Neural cell (in vitro differentiated cells): ENCODE results near the gene TNFRSF4. TPM values are rescaled to one million over a fixed set of nuclear protein-coding genes. Genes with fewer than 3 reads are reported as not detected.

Experiments used
- H2AFZ ChIP-seq: fragments of 200-600, 300-800 bp; sonication (generic), shearing (Covaris generic); 2 replicates; pipeline ENCODE4 v1.6.0; 2014; ENCODE audit warnings: low read depth, mild to moderate bottlenecking, antibody characterized with exemption, low read length, moderate library complexity
- H3F3A ChIP-seq: fragments of 200-600 bp; shearing (Covaris generic); 2 replicates; pipeline ENCODE4 v1.6.1; 2016; ENCODE audit warnings: mild to moderate bottlenecking, moderate library complexity, mixed read lengths, antibody characterized with exemption, low read length; ENCODE audit not compliant: insufficient read depth, poor library complexity, severe bottlenecking
- H3K27ac ChIP-seq: fragments of 200-600, 300-800 bp; sonication (generic), shearing (Covaris generic); 2 replicates; pipeline ENCODE4 v1.5.1; 2014; ENCODE audit warnings: mild to moderate bottlenecking, low read length, moderate library complexity
- H3K27me3 ChIP-seq: fragments of 300-800, 200-600 bp; sonication (generic), shearing (Covaris generic); 2 replicates; pipeline ENCODE4 v1.6.0; 2014; ENCODE audit warnings: mild to moderate bottlenecking, low read depth, low read length, moderate library complexity; ENCODE audit not compliant: insufficient read depth
- H3K36me3 ChIP-seq: fragments of 300-800, 200-600 bp; sonication (generic), shearing (Covaris generic); 2 replicates; pipeline ENCODE4 v1.5.1; 2014; ENCODE audit warnings: mild to moderate bottlenecking, antibody characterized with exemption, low read length, moderate library complexity; ENCODE audit not compliant: insufficient read depth
- H3K4me2 ChIP-seq: fragments of 300-800, 200-600 bp; sonication (generic), shearing (Covaris generic); 2 replicates; pipeline ENCODE4 v1.6.0; 2014; ENCODE audit warnings: mild to moderate bottlenecking, low read length
- H3K4me3 ChIP-seq: fragments of 300-800, 200-600 bp; sonication (generic), shearing (Covaris generic); 2 replicates; pipeline ENCODE4 v1.5.1; 2014; ENCODE audit warnings: mild to moderate bottlenecking, low read length, moderate library complexity
- H3K79me2 ChIP-seq: fragments of 200-600 bp; shearing (Covaris generic); replicated peaks from 2 replicates; pipeline ENCODE4 v1.6.0; 2014; ENCODE audit warnings: mild to moderate bottlenecking, low read length, moderate library complexity; ENCODE audit not compliant: insufficient read depth
- H3K9ac ChIP-seq: fragments of 300-800, 200-600 bp; sonication (generic), shearing (Covaris generic); 2 replicates; pipeline ENCODE4 v1.6.1; 2016; ENCODE audit warnings: mild to moderate bottlenecking, low read length, mixed read lengths
- H3K9me2 ChIP-seq: fragments of 200-600 bp; shearing (Covaris generic); 2 replicates; pipeline ENCODE4 v1.6.1; 2016; ENCODE audit warnings: mild to moderate bottlenecking, low read length, mixed read lengths; ENCODE audit not compliant: insufficient read depth
- H3K9me3 ChIP-seq: fragments of 200-600, 300-800 bp; sonication (generic), shearing (Covaris generic); 2 replicates; pipeline ENCODE4 v1.6.1; 2016; ENCODE audit warnings: mild to moderate bottlenecking, mixed run types, low read length, moderate library complexity, mixed read lengths
- H4K20me1 ChIP-seq: fragments of 200-600 bp; shearing (Covaris generic); 2 replicates; pipeline ENCODE4 v1.6.1; 2016; ENCODE audit warnings: mild to moderate bottlenecking, mixed run types; ENCODE audit not compliant: insufficient read depth
- EZH2 ChIP-seq: fragments of 200-600, 300-800 bp; shearing (Covaris generic), sonication (generic); IDR thresholded peaks from 2 replicates; pipeline ENCODE4 v1.6.1; 2014; ENCODE audit warnings: antibody characterized with exemption, low read length, borderline replicate concordance, mild to moderate bottlenecking; ENCODE audit not compliant: insufficient read depth, poor library complexity, severe bottlenecking
- MXI1 ChIP-seq: fragments of 450-650 bp; conservative IDR thresholded peaks from 2 replicates; pipeline ENCODE4 v1.6.1; 2014; ENCODE audit warnings: antibody characterized with exemption, mild to moderate bottlenecking; ENCODE audit not compliant: poor library complexity, severe bottlenecking
- POLR2AphosphoS5 ChIP-seq: IDR thresholded peaks from 2 replicates; pipeline ENCODE4 v1.6.1; 2012
- RAD21 ChIP-seq: fragments of 450-650 bp; conservative IDR thresholded peaks from 2 replicates; pipeline ENCODE4 v1.6.1; 2014; ENCODE audit warnings: antibody characterized with exemption, mild to moderate bottlenecking, moderate library complexity
- REST ChIP-seq: IDR thresholded peaks from 2 replicates; pipeline ENCODE4 v1.6.1; 2012; ENCODE audit warnings: borderline replicate concordance
- SMC3 ChIP-seq: fragments of 450-650 bp; conservative IDR thresholded peaks from 2 replicates; pipeline ENCODE4 v1.6.1; 2014; ENCODE audit warnings: antibody characterized with exemption, mild to moderate bottlenecking, moderate library complexity; ENCODE audit not compliant: poor library complexity
- TAF1 ChIP-seq: IDR thresholded peaks from 2 replicates; pipeline ENCODE4 v1.6.1; 2012; ENCODE audit warnings: low read depth
- polyA plus RNA-seq: library from polyadenylated mRNA; depleted of rRNA; stranded (reverse); fragments of >200 nt; gene quantifications from 2 replicates; pipeline ENCODE4 v1.2.3, GENCODE V29; 2014
- TF ChIP-seq, protein P1 (sequence below): fragments of 450-650 bp; IDR thresholded peaks from 2 replicates; pipeline ENCODE4 v1.5.1; 2014; ENCODE audit warnings: antibody characterized with exemption, mild to moderate bottlenecking, moderate library complexity; ENCODE audit not compliant: poor library complexity, severe bottlenecking

TNFRSF4 gene
- polyA plus RNA-seq, 1 donor from 2014 or later = not detected

DNA sequence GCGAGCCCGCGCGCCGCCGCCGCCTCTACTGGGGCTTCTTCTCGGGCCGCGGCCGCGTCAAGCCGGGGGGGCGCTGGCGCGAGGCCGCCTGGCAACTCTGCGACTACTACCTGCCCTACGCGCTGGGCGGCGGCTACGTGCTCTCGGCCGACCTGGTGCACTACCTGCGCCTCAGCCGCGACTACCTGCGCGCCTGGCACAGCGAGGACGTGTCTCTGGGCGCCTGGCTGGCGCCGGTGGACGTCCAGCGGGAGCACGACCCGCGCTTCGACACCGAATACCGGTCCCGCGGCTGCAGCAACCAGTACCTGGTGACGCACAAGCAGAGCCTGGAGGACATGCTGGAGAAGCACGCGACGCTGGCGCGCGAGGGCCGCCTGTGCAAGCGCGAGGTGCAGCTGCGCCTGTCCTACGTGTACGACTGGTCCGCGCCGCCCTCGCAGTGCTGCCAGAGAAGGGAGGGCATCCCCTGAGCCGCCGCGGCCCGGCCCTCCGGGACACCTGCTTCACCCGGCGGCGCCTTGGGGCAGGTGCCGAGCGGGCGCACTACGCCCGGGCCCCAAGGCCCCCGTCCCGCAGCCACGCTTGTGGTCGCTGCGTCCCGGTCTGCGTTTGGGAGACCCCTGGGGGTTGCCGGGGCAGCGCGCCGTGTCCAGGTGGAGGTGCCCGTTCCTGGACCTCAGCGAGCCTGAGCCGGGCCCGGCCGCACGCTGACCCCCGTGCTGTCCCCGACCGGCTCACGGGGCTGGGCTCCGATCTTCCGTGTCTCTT lies 19.0 kb upstream of the TNFRSF4 start:
- no peak overlapping the region for H3K27ac ChIP-seq
- H3K79me2 ChIP-seq = peaks cover 24% of the 10 kb centered on the region
- peak overlapping the region; percentile 58 for H3K4me3 ChIP-seq
- H4K20me1 ChIP-seq = no peaks in the 10 kb centered on the region
- no peaks in the 10 kb centered on the region for H3K9me3 ChIP-seq
- no peaks in the 10 kb centered on the region for H3K27me3 ChIP-seq
- H3K9me2 ChIP-seq = no peaks in the 10 kb centered on the region
- no peak overlapping the region for H2AFZ ChIP-seq
- no peaks in the 10 kb centered on the region for H3K36me3 ChIP-seq
- no peaks in the 10 kb centered on the region for H3F3A ChIP-seq
- no peak overlapping the region for H3K4me2 ChIP-seq
- H3K9ac ChIP-seq = no peak overlapping the region
- no peak for TF ChIP-seq RAD21
- no peak for TF ChIP-seq REST
- TF ChIP-seq, protein P1, sequence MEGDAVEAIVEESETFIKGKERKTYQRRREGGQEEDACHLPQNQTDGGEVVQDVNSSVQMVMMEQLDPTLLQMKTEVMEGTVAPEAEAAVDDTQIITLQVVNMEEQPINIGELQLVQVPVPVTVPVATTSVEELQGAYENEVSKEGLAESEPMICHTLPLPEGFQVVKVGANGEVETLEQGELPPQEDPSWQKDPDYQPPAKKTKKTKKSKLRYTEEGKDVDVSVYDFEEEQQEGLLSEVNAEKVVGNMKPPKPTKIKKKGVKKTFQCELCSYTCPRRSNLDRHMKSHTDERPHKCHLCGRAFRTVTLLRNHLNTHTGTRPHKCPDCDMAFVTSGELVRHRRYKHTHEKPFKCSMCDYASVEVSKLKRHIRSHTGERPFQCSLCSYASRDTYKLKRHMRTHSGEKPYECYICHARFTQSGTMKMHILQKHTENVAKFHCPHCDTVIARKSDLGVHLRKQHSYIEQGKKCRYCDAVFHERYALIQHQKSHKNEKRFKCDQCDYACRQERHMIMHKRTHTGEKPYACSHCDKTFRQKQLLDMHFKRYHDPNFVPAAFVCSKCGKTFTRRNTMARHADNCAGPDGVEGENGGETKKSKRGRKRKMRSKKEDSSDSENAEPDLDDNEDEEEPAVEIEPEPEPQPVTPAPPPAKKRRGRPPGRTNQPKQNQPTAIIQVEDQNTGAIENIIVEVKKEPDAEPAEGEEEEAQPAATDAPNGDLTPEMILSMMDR = no peak
- no peak for TF ChIP-seq SMC3
- TF ChIP-seq MXI1 = no peak
- TF ChIP-seq POLR2AphosphoS5 = no peak
- TF ChIP-seq EZH2 = no peak
- TF ChIP-seq TAF1 = no peak

- Histone ChIP-seq H3K79me2 (peaks cover 24% of the 10 kb centered on the region), H3K4me3 (peak within 1 kb of the TSS; percentile 94), H4K20me1 (no peaks in the 10 kb centered on the region), H3K4me2 (peak within 1 kb of the TSS; percentile 95), H3K9me3 (no peaks in the 10 kb centered on the region), H3K9me2 (no peaks in the 10 kb centered on the region), H3K9ac (peak within 1 kb of the TSS; percentile 87), H3F3A (no peaks in the 10 kb centered on the region), H3K36me3 (no peaks in the 10 kb centered on the region), H2AFZ (peak within 1 kb of the TSS; percentile 41), H3K27me3 (no peaks in the 10 kb centered on the region), H3K27ac (peak within 1 kb of the TSS; percentile 74)
- TF ChIP-seq REST (no peak), MXI1 (peak; percentile 19)
Observed at GRCh38 chr1:1232208-1232795, 18.3 kb upstream of the TNFRSF4 start, which contains the start of gene B3GALT6. Gene B3GALT6, plus strand, starts transcription at chr1:1232237. Its CDS starts 42 bp downstream, at chr1:1232279.
